ENCODE results near the gene RFK. TPM values are rescaled to one million over a fixed set of nuclear protein-coding genes. Genes with fewer than 3 reads are reported as not detected.

The RFK gene
- total and polyA plus RNA-seq, 2 of the 13 experiments (the other 11 are each of a cell fraction or from before 2014, with no cell fraction given): 18.2 to 37.2 TPM

DNA sequence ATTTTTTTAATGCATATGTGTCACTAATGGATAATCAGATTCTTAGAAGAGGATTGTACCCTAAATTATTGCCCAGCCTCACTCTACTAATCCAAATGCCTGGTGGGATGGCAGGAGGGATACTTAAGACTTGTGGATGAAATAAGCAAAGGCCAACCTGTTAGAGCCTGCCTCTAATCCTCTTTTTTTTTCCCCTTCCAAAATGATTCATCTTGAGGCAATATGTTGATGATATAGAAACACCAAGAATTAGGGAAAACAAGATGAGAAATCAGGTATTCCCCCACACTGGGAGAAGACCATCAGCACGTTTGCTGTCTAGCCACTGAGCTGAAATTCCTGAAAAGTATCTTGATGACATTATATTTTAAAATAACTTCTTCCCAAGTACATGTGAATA is 52.0 kb downstream of the RFK start:
- Histone ChIP-seq H2AFZ (ENCODE audit: low read length) (no peak overlapping the region), H3K9me3 (ENCODE audit: low read length) (0 out of 2 replicates have a peak, but pooled peaks cover 4% of the 10 kb centered on the region), H3K27ac (ENCODE audit: extremely low read length, insufficient read depth, low read length) (no peak overlapping the region), H3K4me1 (ENCODE audit: insufficient read depth, low read length) (no peaks in the 10 kb centered on the region), H3K36me3 (replicated peaks in 1 of 2; ENCODE audit: control insufficient read depth in 1 of 2, insufficient read depth in 2 of 2, low read length in 2 of 2) (no peaks in the 10 kb centered on the region), H3K79me2 (ENCODE audit: insufficient read depth, low read length) (no peaks in the 10 kb centered on the region), H4K20me1 (ENCODE audit: insufficient read depth, low read length) (no peaks in the 10 kb centered on the region), H3K27me3 (ENCODE audit: control insufficient read depth in 1 of 2, insufficient read depth in 2 of 2, low read length in 2 of 2) (no peaks in the 10 kb centered on the region), H3K4me3 (replicated peaks in 1 of 3; ENCODE audit: insufficient read depth in 1 of 3, low read depth in 2 of 3, low read length in 3 of 3) (no peak overlapping the region), H3K4me2 (ENCODE audit: low read depth, low read length) (no peak overlapping the region), H3K9ac (ENCODE audit: insufficient read depth, low read depth, low read length) (no peak overlapping the region)
- BruUV-seq (replicated peaks): no TSS peak
- in situ Hi-C loops (cut with HindIII; ENCODE audit: extremely low pct_ligation_motif_present, low pct_unique_long_range_greater_than_20kb) (no loop called here), intact Hi-C loops (cut with micrococcal nuclease; ENCODE audit: unreplicated experiment) (no loop called here)
- DNase-seq (ENCODE audit: low spot score) (no peak), ATAC-seq (no peak), FAIRE-seq (no peak)
- ChIA-PET POLR2A (no interaction called here), CTCF (ENCODE audit: low intra/inter-chr PET ratio, low total read pairs) (no interaction called here)
- no peak for TF ChIP-seq ZNF614 (CRISPR knock-in tag; IDR thresholded peaks at IDR 0.05; ENCODE audit: borderline replicate concordance)
- TF ChIP-seq, protein P1, sequence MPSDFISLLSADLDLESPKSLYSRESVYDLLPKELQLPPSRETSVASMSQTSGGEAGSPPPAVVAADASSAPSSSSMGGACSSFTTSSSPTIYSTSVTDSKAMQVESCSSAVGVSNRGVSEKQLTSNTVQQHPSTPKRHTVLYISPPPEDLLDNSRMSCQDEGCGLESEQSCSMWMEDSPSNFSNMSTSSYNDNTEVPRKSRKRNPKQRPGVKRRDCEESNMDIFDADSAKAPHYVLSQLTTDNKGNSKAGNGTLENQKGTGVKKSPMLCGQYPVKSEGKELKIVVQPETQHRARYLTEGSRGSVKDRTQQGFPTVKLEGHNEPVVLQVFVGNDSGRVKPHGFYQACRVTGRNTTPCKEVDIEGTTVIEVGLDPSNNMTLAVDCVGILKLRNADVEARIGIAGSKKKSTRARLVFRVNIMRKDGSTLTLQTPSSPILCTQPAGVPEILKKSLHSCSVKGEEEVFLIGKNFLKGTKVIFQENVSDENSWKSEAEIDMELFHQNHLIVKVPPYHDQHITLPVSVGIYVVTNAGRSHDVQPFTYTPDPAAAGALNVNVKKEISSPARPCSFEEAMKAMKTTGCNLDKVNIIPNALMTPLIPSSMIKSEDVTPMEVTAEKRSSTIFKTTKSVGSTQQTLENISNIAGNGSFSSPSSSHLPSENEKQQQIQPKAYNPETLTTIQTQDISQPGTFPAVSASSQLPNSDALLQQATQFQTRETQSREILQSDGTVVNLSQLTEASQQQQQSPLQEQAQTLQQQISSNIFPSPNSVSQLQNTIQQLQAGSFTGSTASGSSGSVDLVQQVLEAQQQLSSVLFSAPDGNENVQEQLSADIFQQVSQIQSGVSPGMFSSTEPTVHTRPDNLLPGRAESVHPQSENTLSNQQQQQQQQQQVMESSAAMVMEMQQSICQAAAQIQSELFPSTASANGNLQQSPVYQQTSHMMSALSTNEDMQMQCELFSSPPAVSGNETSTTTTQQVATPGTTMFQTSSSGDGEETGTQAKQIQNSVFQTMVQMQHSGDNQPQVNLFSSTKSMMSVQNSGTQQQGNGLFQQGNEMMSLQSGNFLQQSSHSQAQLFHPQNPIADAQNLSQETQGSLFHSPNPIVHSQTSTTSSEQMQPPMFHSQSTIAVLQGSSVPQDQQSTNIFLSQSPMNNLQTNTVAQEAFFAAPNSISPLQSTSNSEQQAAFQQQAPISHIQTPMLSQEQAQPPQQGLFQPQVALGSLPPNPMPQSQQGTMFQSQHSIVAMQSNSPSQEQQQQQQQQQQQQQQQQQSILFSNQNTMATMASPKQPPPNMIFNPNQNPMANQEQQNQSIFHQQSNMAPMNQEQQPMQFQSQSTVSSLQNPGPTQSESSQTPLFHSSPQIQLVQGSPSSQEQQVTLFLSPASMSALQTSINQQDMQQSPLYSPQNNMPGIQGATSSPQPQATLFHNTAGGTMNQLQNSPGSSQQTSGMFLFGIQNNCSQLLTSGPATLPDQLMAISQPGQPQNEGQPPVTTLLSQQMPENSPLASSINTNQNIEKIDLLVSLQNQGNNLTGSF (CRISPR knock-in tag; IDR thresholded peaks at IDR 0.05): no peak
- no peak for TF ChIP-seq POLR2AphosphoS5 (IDR thresholded peaks at IDR 0.05; ENCODE audit: low read depth, low read length)
- TF ChIP-seq ZNF776 (CRISPR knock-in tag; IDR thresholded peaks at IDR 0.05): no peak
- TF ChIP-seq RAD51 (IDR thresholded peaks at IDR 0.05; ENCODE audit: borderline replicate concordance): no peak
- no peak for TF ChIP-seq ATF7-NPFF (CRISPR knock-in tag; IDR thresholded peaks at IDR 0.05; ENCODE audit: low read depth)
- TF ChIP-seq POLR2A (IDR thresholded peaks at IDR 0.05; ENCODE audit: insufficient read depth in 1 of 2, low read depth in 2 of 2, low read length in 2 of 2): no peak
- TF ChIP-seq ZNF816 (CRISPR knock-in tag; IDR thresholded peaks at IDR 0.05; ENCODE audit: borderline replicate concordance): no peak
- no peak for TF ChIP-seq RXRB (CRISPR knock-in tag; IDR thresholded peaks at IDR 0.05; ENCODE audit: borderline replicate concordance)
- TF ChIP-seq, protein P2, sequence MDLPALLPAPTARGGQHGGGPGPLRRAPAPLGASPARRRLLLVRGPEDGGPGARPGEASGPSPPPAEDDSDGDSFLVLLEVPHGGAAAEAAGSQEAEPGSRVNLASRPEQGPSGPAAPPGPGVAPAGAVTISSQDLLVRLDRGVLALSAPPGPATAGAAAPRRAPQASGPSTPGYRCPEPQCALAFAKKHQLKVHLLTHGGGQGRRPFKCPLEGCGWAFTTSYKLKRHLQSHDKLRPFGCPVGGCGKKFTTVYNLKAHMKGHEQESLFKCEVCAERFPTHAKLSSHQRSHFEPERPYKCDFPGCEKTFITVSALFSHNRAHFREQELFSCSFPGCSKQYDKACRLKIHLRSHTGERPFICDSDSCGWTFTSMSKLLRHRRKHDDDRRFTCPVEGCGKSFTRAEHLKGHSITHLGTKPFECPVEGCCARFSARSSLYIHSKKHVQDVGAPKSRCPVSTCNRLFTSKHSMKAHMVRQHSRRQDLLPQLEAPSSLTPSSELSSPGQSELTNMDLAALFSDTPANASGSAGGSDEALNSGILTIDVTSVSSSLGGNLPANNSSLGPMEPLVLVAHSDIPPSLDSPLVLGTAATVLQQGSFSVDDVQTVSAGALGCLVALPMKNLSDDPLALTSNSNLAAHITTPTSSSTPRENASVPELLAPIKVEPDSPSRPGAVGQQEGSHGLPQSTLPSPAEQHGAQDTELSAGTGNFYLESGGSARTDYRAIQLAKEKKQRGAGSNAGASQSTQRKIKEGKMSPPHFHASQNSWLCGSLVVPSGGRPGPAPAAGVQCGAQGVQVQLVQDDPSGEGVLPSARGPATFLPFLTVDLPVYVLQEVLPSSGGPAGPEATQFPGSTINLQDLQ (CRISPR knock-in tag; IDR thresholded peaks at IDR 0.05): no peak
- no peak for TF ChIP-seq ZNF7 (CRISPR knock-in tag; IDR thresholded peaks at IDR 0.05)
- TF ChIP-seq KAT8 (CRISPR knock-in tag; IDR thresholded peaks at IDR 0.05): no peak
- TF ChIP-seq FIP1L1 (IDR thresholded peaks at IDR 0.05; ENCODE audit: borderline replicate concordance, insufficient read depth, low read depth, low read length): no peak
- TF ChIP-seq ZNF136 (CRISPR knock-in tag; IDR thresholded peaks at IDR 0.05; ENCODE audit: low read depth): no peak
- TF ChIP-seq ZMAT3 (CRISPR knock-in tag; conservative IDR thresholded peaks at IDR 0.05): no peak
- TF ChIP-seq AKAP8 (CRISPR knock-in tag; IDR thresholded peaks at IDR 0.05): no peak
- no peak for TF ChIP-seq ZNF430 (CRISPR knock-in tag; IDR thresholded peaks at IDR 0.05)
- TF ChIP-seq RBM22 (optimal IDR thresholded peaks at IDR 0.05; ENCODE audit: low read length): no peak
- 0% methylated on average over 1 of the region's 1 CpG for WGBS (ENCODE audit: low lambda C conversion rate)

Measured in HepG2 (cell line).